GM18519 (cell line): ENCODE data around the gene SFN.
"Not testable (repeated sequence)": the region's sequence is repeated elsewhere in the genome, so short reads cannot be mapped to it uniquely, and the experiment has no call there.

Source experiments
- ATAC-seq: cut with Tn5 transposase; IDR thresholded peaks from one replicate; pipeline ENCODE4 v1.9.1; 2021; ENCODE audit warnings: mild to moderate bottlenecking, moderate library complexity; ENCODE audit not compliant: unreplicated experiment, low FRiP score

SFN gene

GRCh38 chr1:26862781-26863684, at the start of gene SFN:
Gene SFN, plus strand, starts transcription at chr1:26863149. Its CDS starts 64 bp downstream, at chr1:26863213.
- no peak for ATAC-seq

GRCh38 chr1:26814377-26814776, 48.6 kb upstream of the SFN start:
- no peak for ATAC-seq

GRCh38 chr1:26814893-26815292, 48.1 kb upstream of the SFN start:
- no peak for ATAC-seq

- ATAC-seq: peak; percentile 61
Measured at GRCh38 chr1:26820784-26821269, 42.1 kb upstream of the SFN start.

- no peak for ATAC-seq
Measured at GRCh38 chr1:26822737-26823395, 40.1 kb upstream of the SFN start.

GRCh38 chr1:26824731-26825130, 38.2 kb upstream of the SFN start:
- ATAC-seq: no peak

- peak; percentile 61 for ATAC-seq
Measured at GRCh38 chr1:26826261-26827105, 36.5 kb upstream of the SFN start, which contains the start of gene ZDHHC18. Gene ZDHHC18, plus strand, starts transcription at chr1:26826688. Its CDS starts 117 bp downstream, at chr1:26826805.

- ATAC-seq: no peak
Measured at GRCh38 chr1:26827106-26827604, 35.8 kb upstream of the SFN start.

- ATAC-seq: no peak
Measured at GRCh38 chr1:26827663-26828062, 35.3 kb upstream of the SFN start.

- no peak for ATAC-seq
Measured at GRCh38 chr1:26828411-26828991, 34.4 kb upstream of the SFN start.

GRCh38 chr1:26829184-26829911, 33.6 kb upstream of the SFN start:
- no peak for ATAC-seq

GRCh38 chr1:26831059-26831458, 31.9 kb upstream of the SFN start:
- ATAC-seq: no peak

- no peak for ATAC-seq
Measured at GRCh38 chr1:26831546-26832248, 31.3 kb upstream of the SFN start.

- ATAC-seq: no peak
Measured at GRCh38 chr1:26832249-26832960, 30.5 kb upstream of the SFN start.

- peak; percentile 52 for ATAC-seq
Measured at GRCh38 chr1:26833432-26834405, 29.2 kb upstream of the SFN start.

GRCh38 chr1:26837665-26838064, 25.3 kb upstream of the SFN start:
- not testable (repeated sequence) for ATAC-seq
